Ascending aorta (tissue), 2 donors: ENCODE measurements around the gene MRPS12. TPM values are rescaled to one million over a fixed set of nuclear protein-coding genes. Genes with fewer than 3 reads are reported as not detected.

Experiments
- DNase-seq, 2 donors: peaks; one replicate each; pipeline ENCODE4 v3.0.0-alpha.2; 2019; ENCODE audit warnings: low spot score in 2 of 2
- H3K27ac ChIP-seq, 2 donors: fragments of 200-600 bp; sonication (generic); one replicate each; pipeline ENCODE4 v1.5.1; 2016 to 2017; ENCODE audit warnings: mild to moderate bottlenecking in 1 of 2
- H3K27me3 ChIP-seq: fragments of 200-600 bp; sonication (generic); one replicate; pipeline ENCODE4 v1.5.1; 2017
- H3K36me3 ChIP-seq, 2 donors: fragments of 200-600 bp; sonication (generic); one replicate each; pipeline ENCODE4 v1.5.1; 2016
- H3K4me1 ChIP-seq, 2 donors: fragments of 200-600 bp; sonication (generic); one replicate each; pipeline ENCODE4 v1.5.1; 2016 to 2017; ENCODE audit warnings: mild to moderate bottlenecking in 1 of 2
- H3K4me3 ChIP-seq, 2 donors: fragments of 200-600 bp; sonication (generic); one replicate each; pipeline ENCODE4 v1.5.1; 2016 to 2017; ENCODE audit warnings: mild to moderate bottlenecking in 1 of 2
- H3K9me3 ChIP-seq, 2 donors: fragments of 200-600 bp; sonication (generic); one replicate each; pipeline ENCODE4 v1.5.1; 2016
- CTCF ChIP-seq, 3 experiments: fragments of 200-600 bp in 2 of 3; fragments of 450-650 bp in 1 of 3; sonication (generic) in 2 of 3; IDR thresholded peaks; one replicate each; pipeline ENCODE4 v1.5.1; 2016 to 2019; ENCODE audit warnings: antibody characterized with exemption in 3 of 3, mild to moderate bottlenecking in 1 of 3, moderate library complexity in 1 of 3
- intact Hi-C: fragments of 100-400 bp; cut with DNase I; formaldehyde crosslinking; loops from one replicate; pipeline ENCODE4 v1.15.1; 2023
- total RNA-seq: library from RNA; depleted of rRNA; stranded (reverse); fragments of >200 nt; gene quantifications from one replicate; pipeline ENCODE4 v1.1.0, GENCODE V29; 2016

Gene MRPS12
- total RNA-seq, 1 donor from 2014 or later: 9.9 TPM

- H3K27ac ChIP-seq: no peak overlapping the region
- H3K4me1 ChIP-seq: no peaks in the 10 kb centered on the region
- intact Hi-C loops: no loop called here
- no peaks in the 10 kb centered on the region for H3K9me3 ChIP-seq
- no peaks in the 10 kb centered on the region for H3K27me3 ChIP-seq
- DNase-seq: no peak
- no peak overlapping the region for H3K4me3 ChIP-seq
- H3K36me3 ChIP-seq: peaks cover 4 to 6% of the 10 kb centered on the region in 2 donors
- TF ChIP-seq CTCF (IDR thresholded peaks at IDR 0.05): no peak
Measured at GRCh38 chr19:38912600-38913514, 17.9 kb upstream of the MRPS12 start.

GRCh38 chr19:38913958-38914357 lies 16.8 kb upstream of the MRPS12 start:
- Histone ChIP-seq H3K27ac (no peak overlapping the region), H3K27me3 (no peaks in the 10 kb centered on the region), H3K9me3 (no peaks in the 10 kb centered on the region), H3K36me3 (peaks cover 0 to under 1% of the 10 kb centered on the region in 2 donors), H3K4me3 (no peak overlapping the region), H3K4me1 (no peaks in the 10 kb centered on the region)
- intact Hi-C loops: no loop called here
- no peak for DNase-seq
- TF ChIP-seq CTCF (IDR thresholded peaks at IDR 0.05): no peak

GRCh38 chr19:38915329-38916321 lies 15.1 kb upstream of the MRPS12 start:
- no peak overlapping the region for H3K4me3 ChIP-seq
- no peaks in the 10 kb centered on the region for H3K27me3 ChIP-seq
- H3K9me3 ChIP-seq: no peaks in the 10 kb centered on the region
- no peak overlapping the region for H3K27ac ChIP-seq
- H3K4me1 ChIP-seq: no peaks in the 10 kb centered on the region
- intact Hi-C loops: no loop called here
- H3K36me3 ChIP-seq: no peaks in the 10 kb centered on the region
- no peak for DNase-seq
- no peak for TF ChIP-seq CTCF (IDR thresholded peaks at IDR 0.05)

- Histone ChIP-seq H3K4me3 (no peak overlapping the region), H3K27me3 (no peaks in the 10 kb centered on the region), H3K9me3 (no peaks in the 10 kb centered on the region), H3K4me1 (no peaks in the 10 kb centered on the region), H3K27ac (no peak overlapping the region), H3K36me3 (peaks cover 3 to 6% of the 10 kb centered on the region in 2 donors)
- no peak for DNase-seq
- intact Hi-C loops: no loop called here
- no peak for TF ChIP-seq CTCF (IDR thresholded peaks at IDR 0.05)
Measured at GRCh38 chr19:38917516-38917915, 13.2 kb upstream of the MRPS12 start.

- peaks cover 3 to 6% of the 10 kb centered on the region in 2 donors for H3K36me3 ChIP-seq
- no peak for TF ChIP-seq CTCF (IDR thresholded peaks at IDR 0.05)
- H3K4me3 ChIP-seq: no peak overlapping the region
- H3K27me3 ChIP-seq: no peaks in the 10 kb centered on the region
- no peaks in the 10 kb centered on the region for H3K4me1 ChIP-seq
- DNase-seq: no peak
- intact Hi-C loops: no loop called here
- H3K9me3 ChIP-seq: no peaks in the 10 kb centered on the region
- no peak overlapping the region for H3K27ac ChIP-seq
Measured at GRCh38 chr19:38917921-38918491, 12.7 kb upstream of the MRPS12 start.
